Hypothalamus (tissue), 51 donors: ENCODE measurements around the gene GOLM1.

Source experiments
- DNase-seq, 51 donors: peaks; one replicate each; lab custom pipeline; 2025; lab: John Stamatoyannopoulos, UW

Gene GOLM1

DNA sequence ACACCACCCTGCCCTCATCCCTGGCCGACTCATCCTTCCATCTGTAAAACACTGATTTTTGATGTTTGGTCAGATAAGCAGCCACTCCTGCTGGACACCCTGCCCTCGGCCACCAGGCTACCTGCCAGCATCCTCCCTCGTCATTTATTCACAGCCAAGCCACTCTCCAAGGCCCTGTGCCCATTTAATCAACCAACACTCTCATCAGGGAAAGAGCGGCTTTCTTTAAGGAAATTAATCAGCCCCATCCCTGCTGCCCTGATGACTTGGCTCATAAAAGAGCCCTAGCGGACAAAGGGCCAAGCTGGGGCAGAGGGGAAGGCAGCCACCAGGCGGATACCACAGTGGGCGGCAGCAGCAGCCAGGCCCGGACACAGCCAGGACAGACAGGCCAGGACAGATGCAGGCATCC, 52.4 kb downstream of the GOLM1 start:
- peak in 1 of 51 donors; percentile 12 for DNase-seq

- DNase-seq, result no peak
Measured at GRCh38 chr9:86046071-86046636, 53.2 kb downstream of the GOLM1 start.

- DNase-seq, result no peak
Measured at GRCh38 chr9:86045654-86046053, 53.7 kb downstream of the GOLM1 start.

DNA sequence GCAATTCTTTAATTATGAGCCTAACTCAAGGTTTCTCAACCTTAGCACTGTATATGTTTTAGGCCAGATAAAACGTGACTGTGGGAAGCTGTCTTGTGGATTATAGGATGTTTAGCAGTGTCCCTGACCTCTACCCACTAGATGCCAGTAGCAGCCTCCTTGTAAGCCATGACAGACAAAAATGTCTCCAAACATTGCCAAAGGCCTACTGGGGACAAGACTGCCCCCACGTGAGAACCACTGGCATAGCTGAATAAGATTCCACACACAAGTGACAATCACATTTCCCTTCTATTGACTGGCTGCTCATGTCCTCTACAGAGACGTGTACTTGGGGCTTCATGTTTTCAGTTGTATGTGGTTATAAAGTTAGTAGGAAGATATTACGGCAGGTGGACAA, 55.4 kb downstream of the GOLM1 start:
- peak in 1 of 51 donors; percentile 15 for DNase-seq

GRCh38 chr9:86043586-86043985, 55.8 kb downstream of the GOLM1 start:
- DNase-seq, result no peak

DNA sequence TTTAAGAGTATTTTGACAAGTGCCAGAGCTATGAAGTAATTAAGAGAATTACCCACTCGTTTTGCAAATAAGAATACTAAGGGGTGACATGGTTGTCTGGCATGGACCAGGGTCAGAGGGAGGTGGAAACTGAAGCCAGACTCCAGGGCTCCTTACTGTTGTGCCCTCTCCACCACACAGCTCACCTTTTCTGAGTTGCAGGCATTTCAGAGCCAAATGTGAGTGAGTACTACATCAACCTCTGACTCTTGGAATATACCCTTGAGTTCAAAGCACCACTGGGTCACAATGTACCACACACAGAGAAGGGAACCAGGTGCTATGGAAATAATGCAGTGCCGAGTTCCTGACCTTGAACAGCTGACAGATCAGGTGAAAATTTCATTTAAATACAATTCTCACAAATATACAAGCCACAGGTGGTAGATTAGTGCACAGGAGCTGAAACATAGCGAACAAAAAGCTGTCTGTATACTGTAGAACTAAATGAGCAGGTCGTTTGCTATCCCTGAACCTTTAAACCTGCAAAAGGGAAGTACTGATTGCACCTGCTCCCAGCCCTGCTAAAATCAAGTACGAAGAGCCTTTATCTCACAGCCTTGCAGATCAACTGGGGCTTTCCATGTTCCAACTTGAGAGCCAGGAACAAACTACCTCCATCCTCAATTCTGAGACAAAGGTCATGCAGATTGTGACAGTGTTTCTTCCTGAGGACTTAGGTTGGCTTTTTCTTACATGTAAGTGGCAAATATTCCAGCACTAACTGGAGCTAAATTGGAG, 57.0 kb downstream of the GOLM1 start:
- DNase-seq, result no peak

DNA sequence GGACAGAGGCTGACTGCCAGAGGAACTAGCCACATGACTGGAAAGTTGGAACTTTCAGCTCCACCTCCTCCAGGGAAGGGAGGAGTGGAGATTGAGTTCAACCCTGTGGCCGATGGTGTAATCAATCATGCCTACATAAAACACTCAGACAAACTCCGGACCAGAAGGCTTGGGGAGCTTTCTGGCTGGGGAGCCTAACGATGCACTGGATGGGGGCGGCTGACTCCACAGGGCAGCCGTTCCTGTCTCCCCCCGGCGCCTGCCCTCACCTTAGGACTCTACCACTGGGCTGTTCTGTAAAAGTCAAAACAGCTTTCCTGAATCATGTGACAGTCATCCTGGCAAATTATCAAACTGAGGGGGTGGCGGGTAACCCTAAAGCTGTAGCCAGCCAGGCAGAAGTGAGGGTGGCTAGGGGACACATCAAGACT, 58.0 kb downstream of the GOLM1 start:
- no peak for DNase-seq

DNA sequence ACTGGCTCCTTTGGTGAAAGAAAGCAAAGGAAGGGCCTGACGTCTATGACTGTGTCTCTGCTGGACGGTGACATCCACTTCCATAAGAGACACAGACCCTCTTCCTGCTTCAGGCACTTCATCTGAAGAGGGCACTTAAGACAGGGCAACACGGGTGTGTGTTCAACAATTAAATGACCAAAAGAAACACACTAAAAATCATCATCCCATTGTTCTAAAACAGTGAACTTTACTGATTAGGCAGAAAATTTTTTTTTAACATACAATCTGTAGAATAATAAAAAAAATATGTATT, 58.5 kb downstream of the GOLM1 start:
- DNase-seq, result no peak

- no peak for DNase-seq
Measured at GRCh38 chr9:86039991-86040860, 59.1 kb downstream of the GOLM1 start.

- no peak for DNase-seq
Measured at GRCh38 chr9:86036555-86036954, 62.8 kb downstream of the GOLM1 start.

- DNase-seq, result peak in 1 of 51 donors; percentile 15
Measured at GRCh38 chr9:86035827-86036440, 63.4 kb downstream of the GOLM1 start.

DNA sequence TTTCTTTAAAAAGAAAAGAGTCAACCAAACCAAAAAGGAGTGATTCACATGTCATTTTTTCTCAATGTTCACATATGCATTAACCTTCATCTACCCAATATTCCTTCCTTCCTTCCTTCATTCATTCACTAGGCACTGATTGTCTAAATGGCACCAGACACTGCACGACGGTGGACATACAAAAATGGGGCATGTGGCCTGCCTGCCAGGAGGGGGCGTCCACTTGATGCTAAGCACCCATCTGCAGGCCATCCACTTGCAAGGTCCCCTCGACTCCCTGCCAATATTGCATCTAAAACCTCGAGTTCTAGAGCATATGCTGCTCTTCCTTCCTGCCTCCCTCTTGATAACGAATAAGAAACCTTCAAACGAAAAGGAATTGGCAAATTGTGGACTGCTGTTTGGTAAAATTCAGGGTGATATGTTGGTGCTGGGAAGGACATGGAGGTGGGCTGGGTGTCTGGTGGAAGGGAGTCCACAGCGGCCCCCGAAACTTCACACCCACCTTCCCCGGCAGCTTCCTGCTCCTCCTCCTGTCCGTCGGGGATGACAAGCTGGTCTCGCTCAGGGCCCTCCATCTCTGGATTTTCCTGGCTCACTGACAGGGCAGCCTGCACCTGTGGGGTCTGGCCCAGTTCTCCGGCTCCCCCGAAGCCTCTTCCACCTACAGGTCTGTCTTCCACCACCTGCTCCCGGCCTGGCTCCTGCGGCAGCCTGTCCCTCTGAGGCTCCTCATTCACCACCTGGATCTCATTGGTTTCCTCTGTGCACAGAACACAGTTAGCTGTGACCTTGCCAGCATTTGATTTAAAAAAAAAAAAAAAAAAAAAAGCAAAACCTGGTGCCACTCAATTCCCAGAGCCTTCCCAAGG, 64.3 kb downstream of the GOLM1 start:
- peak in 2 of 51 donors; percentile 8 to 11 for DNase-seq

DNA sequence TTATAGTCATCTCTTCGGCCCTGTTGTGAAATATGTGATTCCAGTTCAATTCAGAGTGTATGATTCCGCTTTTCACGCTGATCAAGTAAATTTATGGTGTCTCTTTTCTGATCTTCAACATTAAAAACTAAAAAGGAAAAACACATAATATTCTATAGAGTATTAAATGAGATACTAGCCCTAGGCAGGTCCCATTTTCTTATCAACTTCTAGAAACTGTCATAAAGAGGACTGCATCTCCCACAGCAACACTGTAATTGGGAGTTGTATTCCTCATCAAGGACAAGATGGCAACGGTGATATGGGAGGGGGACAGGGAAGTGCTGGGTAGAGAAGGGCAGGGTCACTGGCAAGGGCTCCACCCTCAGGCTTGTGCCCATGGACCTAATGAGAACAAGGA, 71.6 kb downstream of the GOLM1 start:
- no peak for DNase-seq

GRCh38 chr9:86022687-86023266, 76.6 kb downstream of the GOLM1 start:
- no peak for DNase-seq

GRCh38 chr9:86021166-86021565, 78.2 kb downstream of the GOLM1 start:
- no peak for DNase-seq

GRCh38 chr9:86020731-86021130, 78.6 kb downstream of the GOLM1 start:
- DNase-seq, result no peak

- DNase-seq, result no peak
Measured at GRCh38 chr9:86009133-86009532, 90.2 kb downstream of the GOLM1 start.

- no peak for DNase-seq
Measured at GRCh38 chr9:86005253-86005775, 94.0 kb downstream of the GOLM1 start.

DNA sequence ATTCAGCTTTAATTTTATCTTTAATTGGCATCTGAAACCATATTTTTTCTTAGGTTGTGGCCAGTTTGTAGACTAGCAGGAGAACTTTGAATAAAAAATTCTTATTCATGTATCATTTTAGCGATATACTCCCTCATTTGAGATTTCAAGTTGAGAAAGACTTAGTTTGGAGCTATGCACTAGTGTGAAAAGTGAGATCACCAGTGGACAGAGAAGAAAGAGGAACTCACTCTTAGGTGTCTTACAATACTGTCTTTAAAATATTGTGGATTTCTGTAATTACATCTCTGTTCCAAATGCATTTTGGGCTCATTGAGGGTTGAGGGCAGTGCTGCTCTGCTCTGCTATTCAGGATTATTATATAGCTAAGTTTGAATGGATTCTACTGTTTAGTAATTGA, 103.8 kb downstream of the GOLM1 start:
- DNase-seq, result no peak

DNA sequence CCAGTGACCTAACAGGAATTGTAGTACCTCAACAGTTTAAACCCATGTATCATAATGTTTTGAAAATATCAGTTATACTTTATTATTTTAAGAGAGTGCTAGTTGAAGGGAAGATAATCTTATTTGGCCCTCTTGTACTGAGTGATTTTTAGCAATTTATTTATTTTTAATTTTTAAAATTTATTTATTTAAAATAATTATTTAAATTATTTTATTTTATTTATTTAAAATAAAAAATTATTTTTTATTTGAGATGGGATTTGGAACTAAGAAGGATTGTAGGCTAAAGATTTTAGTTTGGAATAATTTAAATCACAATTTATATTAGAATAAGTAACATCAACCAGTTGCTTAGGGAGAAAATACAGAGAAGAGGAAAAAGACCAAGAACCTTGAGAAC, 104.3 kb downstream of the GOLM1 start:
- DNase-seq, result no peak
